ENCODE measurements around the gene TIE1. TPM values are rescaled to one million over a fixed set of nuclear protein-coding genes. Genes with fewer than 3 reads are reported as not detected.

Gene TIE1
- total and polyA plus RNA-seq, 11 donors: 19.2 to 65.1 (median 28.4) TPM

GRCh38 chr1:43338001-43338400, 37.2 kb downstream of the TIE1 start:
- no peak for TF ChIP-seq CTCF (IDR thresholded peaks at IDR 0.05)
- TF ChIP-seq POLR2A (IDR thresholded peaks at IDR 0.05): no peak
- no peak for ATAC-seq
- Histone ChIP-seq H3K27ac (no peak overlapping the region), H3K4me1 (peaks cover 0 to 3% (median 0%) of the 10 kb centered on the region in 12 donors), H3K27me3 (no peaks in the 10 kb centered on the region), H3K9me3 (no peaks in the 10 kb centered on the region), H3K36me3 (no peaks in the 10 kb centered on the region), H3K4me3 (no peak overlapping the region)
- intact Hi-C loops (cut with DNase I): no loop called here
- no peak for DNase-seq
- 74 to 92% (median 88%) methylated on average over 4 to 5 of the region's 5 CpGs for WGBS, 4 donors

- peaks cover 0 to 21% (median 12%) of the 10 kb centered on the region in 12 donors for H3K4me1 ChIP-seq
- H3K4me3 ChIP-seq: no peak overlapping the region
- 91 to 94% (median 92%) methylated on average over 6 of the region's 6 CpGs for WGBS, 4 donors
- no peak for ATAC-seq
- H3K27me3 ChIP-seq: no peaks in the 10 kb centered on the region
- H3K36me3 ChIP-seq: no peaks in the 10 kb centered on the region
- H3K27ac ChIP-seq: no peak overlapping the region
- TF ChIP-seq POLR2A (IDR thresholded peaks at IDR 0.05): no peak
- no peak for TF ChIP-seq CTCF (IDR thresholded peaks at IDR 0.05)
- no peaks in the 10 kb centered on the region for H3K9me3 ChIP-seq
- no peak for DNase-seq
- intact Hi-C loops (cut with DNase I): loop anchor here in 1 of 10 donors (5.0 kb wide), 1 partner anchor 37 kb away; the partner anchor contains the start of gene TIE1
Observed at GRCh38 chr1:43339584-43340232, 38.9 kb downstream of the TIE1 start.

- no peak for DNase-seq
- no peak overlapping the region for H3K27ac ChIP-seq
- WGBS, 4 donors: 46 to 65% (median 62%) methylated on average over 1 of the region's 1 CpG
- no peaks in the 10 kb centered on the region for H3K36me3 ChIP-seq
- no peaks in the 10 kb centered on the region for H3K27me3 ChIP-seq
- no peaks in the 10 kb centered on the region for H3K9me3 ChIP-seq
- no peak for ATAC-seq
- TF ChIP-seq CTCF (IDR thresholded peaks at IDR 0.05): no peak
- TF ChIP-seq POLR2A (IDR thresholded peaks at IDR 0.05): no peak
- no peak overlapping the region for H3K4me3 ChIP-seq
- H3K4me1 ChIP-seq: peaks cover 0 to 26% (median 16%) of the 10 kb centered on the region in 12 donors
- intact Hi-C loops (cut with DNase I): loop anchor here in 1 of 10 donors (5.0 kb wide), 1 partner anchor 38 kb away; the partner anchor contains the start of gene TIE1
Observed at GRCh38 chr1:43340559-43340958, 39.8 kb downstream of the TIE1 start.

GRCh38 chr1:43344267-43344850, 43.6 kb downstream of the TIE1 start:
- H3K4me1 ChIP-seq: peaks cover 0 to 54% (median 27%) of the 10 kb centered on the region in 12 donors
- no peaks in the 10 kb centered on the region for H3K9me3 ChIP-seq
- 13 to 26% (median 25%) methylated on average over 4 of the region's 4 CpGs for WGBS, 4 donors
- no peak overlapping the region for H3K4me3 ChIP-seq
- ATAC-seq (peak; percentile 65 to 82 (median 68)), DNase-seq (peak in 4 of 5 donors; percentile 40 to 62 (median 50))
- no peak for TF ChIP-seq POLR2A (IDR thresholded peaks at IDR 0.05)
- TF ChIP-seq CTCF (IDR thresholded peaks at IDR 0.05): no peak
- H3K27me3 ChIP-seq: no peaks in the 10 kb centered on the region
- H3K27ac ChIP-seq: peak overlapping the region; percentile 74 to 97 (median 92)
- no peaks in the 10 kb centered on the region for H3K36me3 ChIP-seq
- intact Hi-C loops (cut with DNase I): loop anchor here in 2 of 10 donors (2.0 to 5.0 kb wide), 2 partner anchors 42 kb away; partner anchors contain the start of gene TIE1 (in 1 of the 2)
